ENCODE measurements around the gene SERPINA9. TPM values are rescaled to one million over a fixed set of nuclear protein-coding genes. Genes with fewer than 3 reads are reported as not detected.
"Not testable (repeated sequence)": the region's sequence is repeated elsewhere in the genome, so short reads cannot be mapped to it uniquely, and the experiment has no call there.

SERPINA9 gene, protein sequence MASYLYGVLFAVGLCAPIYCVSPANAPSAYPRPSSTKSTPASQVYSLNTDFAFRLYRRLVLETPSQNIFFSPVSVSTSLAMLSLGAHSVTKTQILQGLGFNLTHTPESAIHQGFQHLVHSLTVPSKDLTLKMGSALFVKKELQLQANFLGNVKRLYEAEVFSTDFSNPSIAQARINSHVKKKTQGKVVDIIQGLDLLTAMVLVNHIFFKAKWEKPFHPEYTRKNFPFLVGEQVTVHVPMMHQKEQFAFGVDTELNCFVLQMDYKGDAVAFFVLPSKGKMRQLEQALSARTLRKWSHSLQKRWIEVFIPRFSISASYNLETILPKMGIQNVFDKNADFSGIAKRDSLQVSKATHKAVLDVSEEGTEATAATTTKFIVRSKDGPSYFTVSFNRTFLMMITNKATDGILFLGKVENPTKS
- not detected for total RNA-seq
- long read RNA-seq: 0 reads

DNA sequence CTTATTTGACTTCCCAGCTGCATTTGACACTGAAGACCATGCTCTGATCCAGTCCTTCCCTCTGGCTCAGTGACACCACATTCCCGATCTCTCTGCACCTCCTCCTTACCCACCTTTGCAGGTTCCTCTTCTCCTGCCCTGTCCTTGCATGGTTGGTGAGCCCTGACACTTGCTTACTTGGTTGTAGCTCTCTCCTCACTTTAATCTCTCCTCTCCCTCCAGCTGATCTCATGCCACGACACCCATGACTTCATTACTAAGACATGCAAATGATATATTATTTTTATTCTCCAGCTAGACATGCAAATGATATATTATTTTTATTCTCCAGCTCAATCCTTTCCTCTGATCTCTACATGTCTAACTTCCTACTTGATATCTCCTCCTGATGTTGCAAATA, at the start of gene SERPINA9:
Gene SERPINA9 (minus strand): TSS at position 175 of the 400 bp plus-strand sequence. CDS start 6,357 bp downstream, outside the sequence.
- intact Hi-C loops (cut with DNase I): no loop called here
- DNase-seq (ENCODE audit: missing footprints): no peak
- ATAC-seq: no peak

DNA sequence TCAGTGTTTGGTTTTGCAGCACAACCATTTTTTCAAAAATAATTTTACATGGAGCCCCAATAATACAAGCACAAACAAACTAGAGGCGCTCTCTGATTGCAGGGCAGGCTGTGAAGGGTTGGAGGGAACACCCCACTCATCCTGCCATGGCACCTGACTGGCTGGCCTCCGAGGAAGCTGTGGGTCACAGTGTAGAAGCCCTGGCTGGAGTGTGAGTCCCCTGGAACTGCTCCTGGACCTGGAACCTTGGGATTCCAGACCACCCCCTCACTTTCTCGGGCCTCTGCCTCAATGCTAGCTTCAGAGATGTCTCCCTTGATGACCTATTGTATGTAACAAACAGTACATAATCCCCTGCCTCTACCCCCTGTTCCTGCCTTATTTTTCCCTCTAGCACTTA, 48.1 kb upstream of the SERPINA9 start:
- no peak for ATAC-seq
- DNase-seq (ENCODE audit: missing footprints): no peak
- intact Hi-C loops (cut with DNase I): no loop called here

DNA sequence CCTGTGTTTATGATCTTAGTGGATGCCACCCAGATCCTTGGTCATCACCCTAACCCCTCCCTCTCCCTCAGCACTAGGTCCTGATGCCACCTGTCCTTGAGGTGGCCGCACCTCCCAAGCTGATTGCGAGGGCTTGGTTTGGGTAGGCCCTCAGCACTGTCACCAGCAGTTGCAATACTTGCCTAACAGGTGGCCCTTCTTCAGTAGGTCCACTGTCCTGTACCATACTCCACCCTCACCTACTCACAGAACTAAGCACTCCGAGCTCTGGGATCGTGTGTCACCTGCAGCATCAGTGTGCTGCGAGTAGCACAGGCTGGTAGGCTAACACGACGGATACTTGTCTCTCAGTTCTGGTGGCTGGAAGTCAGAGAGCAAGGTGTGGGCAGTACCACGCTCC, 47.3 kb upstream of the SERPINA9 start:
- DNase-seq (ENCODE audit: missing footprints) (no peak), ATAC-seq (no peak)
- intact Hi-C loops (cut with DNase I): no loop called here

DNA sequence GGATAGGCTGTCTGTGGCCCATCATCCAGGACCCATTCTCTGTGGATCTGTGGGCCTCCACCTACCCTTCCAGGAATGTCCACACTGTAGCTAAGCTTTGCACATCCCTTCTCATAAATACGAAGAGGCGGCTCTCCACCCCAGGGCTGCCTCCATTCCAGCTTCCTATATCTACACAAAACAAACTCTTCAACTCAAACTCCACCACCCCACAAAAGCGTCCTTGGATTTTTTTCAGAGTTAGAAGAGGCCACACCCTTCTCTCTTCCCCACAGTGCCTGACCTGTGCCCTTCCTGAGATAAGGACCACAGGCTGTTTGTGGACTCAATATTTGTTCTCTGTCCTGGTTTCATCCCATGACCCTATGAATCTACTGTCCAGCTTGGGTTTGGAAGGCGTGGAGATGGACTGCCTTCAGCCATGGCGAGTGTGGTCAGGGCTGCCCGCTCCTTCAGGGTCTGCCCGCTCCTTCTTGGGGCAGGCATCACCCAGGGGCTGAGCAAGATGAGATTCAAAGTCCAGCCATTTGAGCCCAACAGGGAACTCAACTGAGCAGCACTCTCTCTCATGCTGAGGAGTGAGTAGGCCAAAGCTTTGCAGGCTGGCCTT, 46.2 kb upstream of the SERPINA9 start:
- intact Hi-C loops (cut with DNase I): no loop called here
- no peak for ATAC-seq
- DNase-seq (ENCODE audit: missing footprints): no peak

DNA sequence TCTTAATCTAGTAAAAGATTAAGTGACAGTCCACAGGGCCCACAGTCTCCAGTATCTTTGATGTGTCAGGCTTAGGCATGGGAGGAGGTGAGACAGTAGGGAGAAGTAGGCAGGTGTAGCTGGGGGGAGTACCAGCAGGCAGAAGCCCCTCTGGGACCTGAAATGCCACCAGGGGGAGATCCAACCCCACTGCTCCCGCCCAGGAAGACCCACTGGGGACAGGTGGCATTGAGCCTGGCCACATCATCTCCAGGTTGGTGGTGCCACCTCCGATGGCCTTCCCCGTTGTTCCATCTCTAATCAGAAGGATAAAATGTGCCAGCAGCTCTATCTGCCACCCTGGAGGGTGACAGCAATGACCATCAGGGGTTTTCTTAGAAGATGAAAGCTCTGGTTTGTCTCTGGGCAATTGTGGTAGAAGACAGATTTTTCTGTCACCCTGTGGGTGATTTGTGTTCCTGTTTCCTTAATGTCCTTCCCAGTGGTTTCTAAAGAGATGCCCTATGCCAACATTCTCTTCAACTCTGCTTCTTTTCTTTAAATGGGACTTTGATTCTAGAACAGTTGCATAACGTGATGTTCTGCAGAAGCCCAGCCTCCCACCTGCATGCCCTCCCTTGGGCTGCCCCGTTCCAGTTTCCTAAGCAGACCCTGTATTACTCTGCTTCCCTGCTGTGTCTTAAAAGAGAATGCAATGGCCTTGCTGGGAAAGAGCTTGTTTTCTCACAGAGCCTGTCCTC, 45.5 kb upstream of the SERPINA9 start:
- no peak for DNase-seq (ENCODE audit: missing footprints)
- ATAC-seq: no peak
- intact Hi-C loops (cut with DNase I): no loop called here

DNA sequence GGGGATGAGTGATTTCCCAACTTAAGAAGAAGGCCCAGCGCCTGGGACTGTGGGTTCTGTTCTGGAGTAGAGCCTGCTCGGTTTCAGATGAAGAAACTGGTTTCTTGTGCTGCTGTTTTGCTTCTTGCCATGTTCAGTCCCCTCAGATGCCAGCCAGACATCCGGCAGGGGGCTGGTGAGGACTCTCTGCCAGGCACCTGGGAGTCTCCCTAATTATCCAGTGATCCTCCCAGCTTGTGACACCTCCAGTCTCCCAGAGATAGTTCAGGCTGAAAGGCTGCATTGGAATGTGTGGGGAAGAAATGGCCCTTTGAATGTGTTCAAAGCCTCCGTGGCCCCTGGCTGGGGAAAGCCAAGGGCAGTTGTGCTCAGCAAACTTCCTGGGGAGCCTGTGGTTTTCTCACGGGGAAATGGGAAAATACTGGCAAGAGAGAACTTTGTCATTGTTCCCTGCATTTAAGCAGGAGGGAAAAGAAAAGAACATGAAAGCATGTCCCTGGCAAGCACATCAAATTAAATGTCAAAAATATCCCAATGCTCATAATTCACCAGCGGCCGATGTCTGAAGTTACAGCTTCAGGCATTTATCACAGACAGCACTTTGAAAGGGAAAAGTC, 41.8 kb upstream of the SERPINA9 start:
- DNase-seq (ENCODE audit: missing footprints) (no peak), ATAC-seq (no peak)
- intact Hi-C loops (cut with DNase I): no loop called here

DNA sequence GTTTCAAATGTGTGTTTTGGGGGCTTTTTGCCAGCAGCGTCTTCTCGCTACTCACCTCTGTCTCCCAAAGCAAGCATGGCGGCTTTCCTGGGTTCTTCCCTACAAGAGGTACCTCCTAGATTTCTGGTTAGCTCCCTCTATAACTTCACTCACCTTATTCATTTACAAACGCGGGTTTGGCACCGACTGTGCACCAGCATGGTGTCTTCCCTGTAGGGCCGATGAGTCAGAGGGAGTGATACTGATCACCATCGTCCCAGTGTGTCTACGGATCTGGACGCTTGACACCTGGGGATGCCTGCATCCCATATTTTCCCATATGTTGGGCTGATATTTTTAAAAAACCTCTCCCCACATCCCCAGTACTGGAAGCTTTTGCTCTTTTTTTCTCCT, 41.2 kb upstream of the SERPINA9 start:
- ATAC-seq (no peak), DNase-seq (ENCODE audit: missing footprints) (no peak)
- intact Hi-C loops (cut with DNase I): no loop called here

DNA sequence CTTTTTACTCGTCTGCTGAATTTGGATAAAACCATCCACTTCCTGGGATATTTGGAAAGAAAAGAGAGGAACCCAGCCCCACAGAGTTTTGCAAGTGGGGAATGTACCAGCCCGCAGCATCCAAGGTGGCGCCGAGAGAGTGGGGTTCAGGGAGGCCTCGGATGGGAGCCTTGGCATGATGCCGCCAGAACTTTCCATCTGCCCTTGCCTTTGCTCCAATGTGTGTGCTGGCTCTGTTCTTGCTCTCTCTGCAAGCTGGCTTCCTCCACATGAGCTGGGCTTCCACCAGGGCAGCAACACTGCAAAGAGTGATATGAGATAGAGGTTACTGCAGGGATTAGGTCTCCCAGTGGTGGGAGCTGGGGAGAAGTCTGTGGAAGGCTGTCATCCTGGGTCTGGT, 39.9 kb upstream of the SERPINA9 start:
- intact Hi-C loops (cut with DNase I): no loop called here
- no peak for DNase-seq (ENCODE audit: missing footprints)
- ATAC-seq: no peak

DNA sequence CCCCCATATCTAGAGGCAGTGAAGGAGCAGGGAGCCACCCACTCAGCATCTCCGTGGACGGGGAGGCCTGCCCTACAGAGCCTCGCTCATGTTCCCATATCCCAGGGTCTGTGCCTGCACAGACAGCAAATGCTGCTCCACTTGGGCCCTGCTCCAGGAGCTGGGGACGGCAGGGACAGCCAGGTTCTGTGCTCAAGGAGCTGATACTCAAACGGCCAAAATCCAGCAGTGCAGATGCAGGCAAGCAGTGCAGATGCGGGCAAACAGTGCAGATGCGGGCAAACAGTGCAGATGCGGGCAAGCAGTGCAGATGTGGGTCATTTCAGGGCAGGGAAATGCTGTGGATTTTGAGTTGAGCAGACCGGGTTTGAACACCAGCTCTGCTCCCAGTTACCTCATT, 39.4 kb upstream of the SERPINA9 start:
- intact Hi-C loops (cut with DNase I): no loop called here
- no peak for DNase-seq (ENCODE audit: missing footprints)
- ATAC-seq: no peak

DNA sequence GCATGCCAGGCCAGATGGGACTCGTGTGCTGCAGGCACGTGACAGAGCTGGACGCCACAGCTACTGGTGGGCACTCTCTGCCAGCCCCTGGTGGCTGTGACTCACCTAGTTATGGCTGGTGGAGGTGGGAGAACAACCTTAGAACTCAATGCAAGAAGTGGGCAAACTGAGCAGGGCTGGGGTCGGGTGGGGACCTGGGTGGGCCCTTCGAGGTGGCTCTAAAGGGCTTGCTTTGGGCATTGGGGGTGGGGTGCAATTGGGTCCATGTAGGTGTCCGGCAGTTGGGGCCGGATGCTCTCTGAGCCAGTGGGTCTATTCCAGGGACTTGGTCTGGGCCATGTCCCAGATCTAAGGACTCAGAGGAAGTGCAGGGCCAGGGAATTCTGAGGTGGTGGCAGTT, 38.4 kb upstream of the SERPINA9 start:
- intact Hi-C loops (cut with DNase I): no loop called here
- ATAC-seq (no peak), DNase-seq (ENCODE audit: missing footprints) (no peak)

DNA sequence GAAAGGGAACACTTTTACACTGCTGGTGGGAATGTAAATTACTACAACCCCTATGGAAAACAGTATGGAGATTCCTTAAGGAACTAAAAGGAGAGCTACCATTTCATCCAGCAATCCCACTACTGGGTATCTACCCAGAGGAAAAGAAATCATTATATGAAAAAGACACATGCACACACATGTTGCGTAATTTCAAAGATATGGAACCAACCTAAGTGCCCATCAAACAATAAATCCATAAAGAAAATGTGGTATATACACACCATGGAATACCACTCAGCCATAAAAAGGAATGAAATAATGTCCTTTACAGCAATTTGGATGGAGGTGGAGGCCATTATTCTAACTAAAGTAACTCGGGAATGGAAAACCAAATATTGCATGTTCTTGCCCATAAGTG, 34.5 kb upstream of the SERPINA9 start:
- DNase-seq (ENCODE audit: missing footprints); ATAC-seq; intact Hi-C loops (cut with DNase I): not testable (repeated sequence)

DNA sequence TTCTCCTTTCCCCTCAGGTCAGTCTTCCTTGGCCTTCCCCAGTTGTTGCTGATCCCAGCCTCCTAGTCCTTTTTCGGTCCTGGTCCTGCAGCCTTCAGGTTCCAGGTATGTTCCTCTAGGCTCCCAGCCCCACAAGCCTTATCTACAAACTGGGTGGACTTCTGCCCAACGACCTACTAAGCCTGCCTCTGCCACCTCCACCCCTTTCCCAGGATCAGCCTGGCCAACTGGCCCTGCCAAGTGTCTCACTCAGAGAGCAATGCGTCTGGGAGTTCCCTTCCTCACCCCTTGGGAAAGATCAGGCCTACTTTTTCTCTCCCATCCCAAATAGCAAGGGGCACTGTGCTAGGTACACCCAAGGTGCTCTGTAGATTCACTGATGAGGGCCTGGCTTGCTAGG, 33.4 kb upstream of the SERPINA9 start, which contains the start of gene SERPINA12:
Gene SERPINA12 (minus strand): TSS at position 114 of the 400 bp plus-strand sequence. CDS start 11,072 bp downstream, outside the sequence.
- DNase-seq (ENCODE audit: missing footprints) (no peak), ATAC-seq (no peak)
- intact Hi-C loops (cut with DNase I): no loop called here

DNA sequence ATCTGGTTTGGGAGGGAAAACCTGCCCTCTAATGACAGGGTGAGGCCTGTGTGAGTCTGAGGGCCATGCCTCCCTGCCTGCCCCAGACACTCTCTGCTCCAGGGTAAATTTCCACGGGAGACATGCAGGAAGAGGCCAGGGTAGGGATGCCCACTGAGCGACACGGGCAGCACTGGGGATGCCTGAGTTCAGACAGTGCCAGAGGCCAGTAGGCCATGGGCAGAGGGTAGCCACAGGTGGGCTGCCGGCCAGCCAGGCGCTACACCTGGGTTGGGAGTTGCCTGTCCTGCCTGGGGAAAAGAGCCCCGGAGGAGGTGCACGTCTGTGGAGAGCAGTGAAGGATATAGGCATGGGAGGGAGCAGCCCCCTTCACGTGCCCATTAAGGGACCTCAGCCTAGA, 29.6 kb upstream of the SERPINA9 start:
- no peak for ATAC-seq
- DNase-seq (ENCODE audit: missing footprints): no peak
- intact Hi-C loops (cut with DNase I): no loop called here

DNA sequence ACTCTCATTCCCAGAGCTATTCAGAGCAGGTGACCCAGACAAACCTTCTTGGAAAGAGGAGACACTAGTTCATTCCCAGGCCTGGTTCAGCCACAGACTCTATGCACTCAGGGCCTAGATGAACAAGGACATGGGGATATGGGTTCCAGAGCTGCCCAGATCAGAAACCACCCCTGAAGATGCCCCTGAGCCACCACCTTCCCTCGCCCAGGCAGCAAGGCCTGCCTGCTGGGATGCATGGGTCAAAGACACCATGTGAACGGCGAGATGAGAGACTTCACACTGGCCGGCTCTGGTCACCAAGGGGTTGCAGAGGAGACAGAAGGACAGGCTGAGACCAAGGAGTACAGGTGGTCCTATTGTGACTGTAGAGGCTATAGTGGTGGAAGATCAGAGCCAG, 29.2 kb upstream of the SERPINA9 start:
- DNase-seq (ENCODE audit: missing footprints) (no peak), ATAC-seq (no peak)
- intact Hi-C loops (cut with DNase I): no loop called here

DNA sequence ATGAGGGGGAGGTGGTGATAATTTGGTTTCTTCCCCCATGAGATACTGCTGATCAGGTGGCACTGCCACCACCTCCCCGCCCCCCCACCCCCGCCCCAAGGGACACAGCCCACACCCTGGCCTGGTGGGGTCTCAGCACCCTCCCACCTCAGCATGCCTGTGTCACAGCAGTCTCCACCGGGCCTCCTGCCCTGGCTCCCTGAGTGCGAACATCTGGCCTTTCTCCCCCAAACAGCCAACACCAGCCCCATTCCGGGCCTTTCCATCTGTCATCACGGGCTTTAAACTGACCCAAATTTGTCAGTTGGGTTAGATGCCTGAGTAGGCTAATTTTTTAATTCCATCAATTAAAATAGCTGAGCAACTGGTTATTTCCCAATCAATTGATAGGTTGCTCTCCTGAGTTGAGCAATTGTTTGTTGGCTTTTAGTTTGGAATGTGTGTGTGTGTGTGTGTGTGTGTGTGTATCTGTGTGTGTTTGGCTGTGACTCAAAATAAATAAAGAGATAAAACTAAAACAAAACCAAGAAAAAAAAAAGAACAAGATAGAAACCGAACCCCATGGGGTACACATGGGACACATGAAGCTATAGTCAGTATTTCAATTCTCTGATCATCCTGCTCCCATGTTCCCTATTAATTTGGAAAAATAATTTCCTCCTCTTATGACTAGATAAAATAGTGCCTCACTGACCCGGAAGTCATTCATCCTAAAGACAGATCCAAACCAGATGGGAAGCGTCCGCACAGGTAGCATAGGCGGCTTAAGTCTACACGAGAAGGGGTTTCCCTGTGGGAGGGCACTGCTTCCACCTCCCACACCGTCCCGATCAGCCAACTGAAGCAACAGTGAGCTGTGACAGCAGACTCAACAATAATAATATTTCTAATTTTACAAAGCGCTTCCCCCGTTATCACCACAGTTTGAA, 25.9 kb upstream of the SERPINA9 start:
- ATAC-seq (no peak), DNase-seq (ENCODE audit: missing footprints) (no peak)
- intact Hi-C loops (cut with DNase I): no loop called here

DNA sequence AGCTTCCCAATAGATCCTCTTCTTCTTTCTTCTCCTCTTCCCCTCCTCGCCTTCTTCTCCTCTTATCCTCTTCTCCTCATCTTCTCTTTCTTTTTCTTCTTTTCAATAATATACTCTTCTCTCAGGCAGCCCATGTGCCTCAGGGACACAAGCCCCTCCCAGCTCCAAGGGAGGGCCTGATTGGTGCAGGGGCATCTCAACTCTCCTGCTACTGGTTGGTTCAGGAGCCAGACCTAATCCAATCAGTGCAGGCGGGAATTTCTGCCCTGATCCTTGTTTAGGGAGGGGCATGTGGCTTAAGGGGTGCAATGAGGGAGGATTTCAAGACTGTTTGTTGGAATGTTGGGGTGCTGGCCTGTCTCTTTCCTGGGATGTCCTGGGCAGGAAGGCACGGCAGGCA, 24.3 kb upstream of the SERPINA9 start:
- no peak for ATAC-seq
- intact Hi-C loops (cut with DNase I): no loop called here
- no peak for DNase-seq (ENCODE audit: missing footprints)

DNA sequence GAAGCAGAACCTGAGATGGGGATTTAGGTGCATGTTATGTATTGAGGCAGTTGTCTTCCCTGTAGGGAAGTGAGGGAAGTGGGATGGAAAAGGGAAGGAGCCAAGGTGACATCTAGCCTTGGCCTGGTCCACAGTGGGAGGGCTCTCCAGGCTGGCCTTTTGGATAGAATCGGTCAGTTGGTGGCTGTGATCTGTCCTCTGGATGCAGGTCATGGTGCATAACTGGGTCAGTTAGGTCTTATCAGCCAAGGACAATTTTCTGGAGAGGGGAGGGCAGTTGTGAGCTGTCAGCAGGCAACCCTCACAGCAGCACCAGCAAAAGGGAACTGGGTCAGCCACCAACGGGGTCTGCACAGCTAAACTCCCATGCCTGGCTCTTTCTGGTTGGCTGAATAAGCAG, 23.7 kb upstream of the SERPINA9 start:
- intact Hi-C loops (cut with DNase I): no loop called here

DNA sequence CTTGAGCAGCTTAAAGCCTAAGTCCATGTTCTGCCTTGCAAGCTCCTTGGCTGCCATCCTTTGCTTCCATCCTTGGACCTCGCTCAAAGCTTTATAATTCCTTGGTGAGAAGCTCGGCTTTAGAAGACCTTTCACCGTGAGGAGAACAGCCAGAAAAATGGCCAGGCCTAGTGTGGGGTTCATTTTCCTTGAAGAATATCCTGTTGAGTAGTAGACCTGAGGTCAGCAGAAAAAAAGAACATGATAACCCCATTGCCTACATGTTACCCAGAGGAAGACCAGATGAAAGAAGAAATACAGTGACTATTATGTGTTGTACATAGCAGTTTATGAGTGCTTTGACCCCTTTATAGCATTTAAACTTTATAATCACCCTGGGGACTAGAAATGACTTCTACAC, 22.2 kb upstream of the SERPINA9 start:
- no peak for DNase-seq (ENCODE audit: missing footprints)
- intact Hi-C loops (cut with DNase I): no loop called here
- no peak for ATAC-seq

More for the DNA sequence above, 23.7 kb upstream of the SERPINA9 start:
- DNase-seq (ENCODE audit: missing footprints) (no peak), ATAC-seq (no peak)

Data from Right ventricle myocardium inferior (tissue), 1 donor.